GM18951 (cell line): Measurements from ENCODE around the gene CRADD.
"Not testable (repeated sequence)": the region's sequence is repeated elsewhere in the genome, so short reads cannot be mapped to it uniquely, and the experiment has no call there.

Experiments
- POLR2A ChIP-seq: IDR thresholded peaks from 4 replicates; pipeline ENCODE4 v1.6.1; 2011; ENCODE audit warnings: mild to moderate bottlenecking; ENCODE audit not compliant: insufficient read length, insufficient read depth; ENCODE audit errors: extremely low read depth
- in situ Hi-C: fragments of 300-500 bp; cut with MboI; formaldehyde crosslinking; loops from one replicate; pipeline ENCODE4 v1.12.0; 2022; ENCODE audit warnings: low sequenced_read_pairs, mixed read lengths, inconsistent platforms; ENCODE audit not compliant: unreplicated experiment

The CRADD gene

DNA sequence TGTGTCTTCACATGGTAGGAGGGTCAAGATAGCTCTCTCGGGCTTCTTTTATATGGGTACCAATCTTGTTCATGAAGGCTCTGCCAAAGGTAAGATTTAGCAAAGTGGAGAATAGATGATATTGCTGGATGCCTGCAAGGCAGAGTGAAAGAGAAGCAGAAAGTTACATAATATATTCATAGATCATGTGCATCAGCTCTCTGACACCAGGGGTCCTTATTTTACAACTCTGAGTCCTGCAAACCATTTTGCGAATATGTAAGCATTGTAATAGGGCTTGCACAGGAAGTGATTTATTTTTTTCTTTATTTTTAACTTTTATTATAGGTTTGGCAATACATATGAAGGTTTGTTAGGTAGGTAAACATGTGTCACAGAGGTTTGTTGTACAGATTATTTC, 31.8 kb downstream of the CRADD start:
- no peak for TF ChIP-seq POLR2A
- in situ Hi-C loops, result no loop called here

- in situ Hi-C loops, result no loop called here
- TF ChIP-seq POLR2A, result no peak
Measured at GRCh38 chr12:93709386-93709785, 32.2 kb downstream of the CRADD start.

GRCh38 chr12:93710574-93710926, 33.4 kb downstream of the CRADD start:
- TF ChIP-seq POLR2A, result no peak
- in situ Hi-C loops, result no loop called here

DNA sequence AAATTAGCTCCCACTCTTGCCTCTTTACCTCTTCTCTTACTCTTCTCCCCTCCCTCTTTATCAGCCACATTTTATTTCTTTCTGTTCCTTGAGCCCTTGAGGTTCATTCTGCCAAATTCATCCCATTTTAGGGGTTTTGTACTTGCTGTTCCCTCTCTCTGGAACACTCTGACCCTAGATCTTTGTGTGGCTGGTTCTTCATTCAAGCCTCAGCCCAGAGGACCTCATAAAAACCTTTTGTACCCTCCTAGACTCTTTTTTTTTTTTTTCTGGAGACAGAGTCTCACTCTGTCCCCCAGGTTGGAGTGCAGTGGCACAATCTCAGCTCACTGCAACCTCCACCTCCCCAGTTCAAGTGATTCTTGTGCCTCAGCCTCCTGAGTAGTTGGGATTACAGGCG, 34.3 kb downstream of the CRADD start:
- in situ Hi-C loops, result not testable (repeated sequence)

GRCh38 chr12:93712200-93712599, 35.0 kb downstream of the CRADD start:
- TF ChIP-seq POLR2A, result no peak
- in situ Hi-C loops, result no loop called here

GRCh38 chr12:93713060-93713459, 35.9 kb downstream of the CRADD start:
- no peak for TF ChIP-seq POLR2A
- in situ Hi-C loops, result no loop called here

DNA sequence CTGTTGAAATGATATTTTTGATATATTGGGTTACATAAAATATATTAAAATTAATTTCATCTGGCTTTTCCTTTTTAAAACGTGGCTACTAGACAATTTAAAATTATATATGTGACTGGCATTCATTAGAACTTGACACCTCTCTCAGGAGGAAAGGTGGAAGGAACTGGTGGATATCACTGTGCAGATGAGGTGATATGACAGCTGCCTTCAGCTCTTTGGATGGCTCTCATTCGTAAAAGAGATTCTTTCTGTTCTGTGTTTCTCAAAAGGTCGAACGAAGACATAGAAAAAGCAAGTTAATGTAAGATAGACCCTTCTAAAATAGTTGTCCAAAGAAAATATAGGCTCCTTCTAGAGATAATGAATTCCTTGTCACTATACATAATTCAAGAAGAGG, 36.6 kb downstream of the CRADD start:
- in situ Hi-C loops, result no loop called here
- TF ChIP-seq POLR2A, result no peak

DNA sequence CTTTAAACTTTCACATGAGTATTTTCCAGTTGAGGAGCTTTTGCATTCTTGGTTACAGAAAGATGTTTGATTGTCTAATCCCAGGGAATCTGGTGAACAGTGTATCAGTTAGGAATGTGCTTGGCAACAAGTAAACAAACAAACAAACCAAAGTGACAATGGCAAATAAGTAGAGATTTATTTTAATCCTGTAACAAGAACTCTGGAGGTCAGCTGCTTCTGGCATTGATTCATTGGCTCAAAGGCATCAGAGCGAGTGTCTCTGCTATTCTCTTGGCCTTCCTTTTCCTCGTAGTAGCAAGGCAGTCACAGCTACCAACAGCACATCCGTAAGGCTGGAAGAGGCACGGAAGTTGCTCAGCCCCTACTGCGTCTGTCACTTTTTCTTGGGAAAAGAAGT, 37.2 kb downstream of the CRADD start:
- no peak for TF ChIP-seq POLR2A
- in situ Hi-C loops, result no loop called here

DNA sequence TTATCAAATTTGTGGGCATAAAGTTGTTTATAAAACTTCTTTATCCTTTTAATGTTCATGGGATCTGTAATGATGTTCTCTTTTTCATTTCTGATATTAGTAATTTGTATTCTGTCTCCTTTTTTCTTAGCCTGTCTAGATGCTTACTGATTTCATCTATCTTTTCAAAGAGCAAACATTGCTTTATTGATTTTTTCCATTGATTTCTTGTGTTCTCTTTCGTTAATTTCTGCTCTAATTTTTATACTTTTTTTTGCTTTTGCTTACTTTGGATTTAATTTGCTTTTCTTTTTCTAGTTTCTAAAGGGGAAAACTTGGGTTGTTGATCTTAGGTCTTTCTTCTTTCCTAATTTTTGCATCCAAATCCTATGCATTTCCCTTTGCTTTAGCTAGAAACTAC, 42.5 kb downstream of the CRADD start:
- in situ Hi-C loops, result no loop called here
- no peak for TF ChIP-seq POLR2A

GRCh38 chr12:93720559-93720958, 43.4 kb downstream of the CRADD start:
- in situ Hi-C loops, result no loop called here
- TF ChIP-seq POLR2A, result no peak

GRCh38 chr12:93722179-93722578, 45.0 kb downstream of the CRADD start:
- in situ Hi-C loops, result no loop called here
- no peak for TF ChIP-seq POLR2A

- TF ChIP-seq POLR2A, result no peak
Measured at GRCh38 chr12:93722835-93723567, 45.8 kb downstream of the CRADD start.

DNA sequence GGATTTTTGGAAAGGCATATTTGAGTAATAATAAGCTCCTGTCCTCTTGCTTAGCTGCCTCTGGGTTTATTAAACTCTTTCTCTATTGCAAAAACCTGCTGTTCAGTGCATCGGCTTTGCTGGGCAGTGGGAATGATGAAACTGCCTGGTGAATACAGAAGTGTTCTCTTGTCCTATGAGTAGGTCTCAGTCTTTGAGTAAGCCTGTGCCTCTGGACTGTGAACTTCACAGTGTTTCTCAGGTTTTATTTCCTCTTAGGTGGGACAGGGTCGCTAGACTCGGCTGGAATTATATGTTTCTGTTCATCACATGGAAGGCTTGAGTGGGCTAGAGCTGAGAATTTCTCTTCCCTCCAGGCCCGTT, 46.4 kb downstream of the CRADD start:
- in situ Hi-C loops, result no loop called here

More at GRCh38 chr12:93722835-93723567, 45.8 kb downstream of the CRADD start:
- in situ Hi-C loops, result no loop called here

DNA sequence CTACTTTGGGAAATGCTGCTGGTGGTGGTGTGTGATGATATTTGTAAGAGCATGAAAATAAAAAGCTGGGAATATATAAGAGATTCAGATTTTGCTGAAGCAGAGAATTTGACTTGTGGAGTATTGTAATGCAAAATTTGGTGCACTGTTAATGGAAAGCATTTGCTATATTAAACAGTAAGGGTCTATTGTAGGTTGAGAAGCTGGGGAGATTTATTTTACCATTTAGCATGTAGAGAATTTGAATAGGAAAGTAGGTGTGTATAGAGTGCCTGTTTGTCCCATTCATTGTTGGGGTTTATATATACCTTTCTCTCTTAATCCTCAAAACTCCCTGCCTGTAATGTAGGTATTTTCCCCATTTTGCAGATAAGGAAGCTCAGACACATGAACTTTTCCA, 48.4 kb downstream of the CRADD start:
- in situ Hi-C loops, result no loop called here
- TF ChIP-seq POLR2A, result no peak

More for the DNA sequence above, 46.4 kb downstream of the CRADD start:
- no peak for TF ChIP-seq POLR2A
